PC-3 (cell line): ENCODE results near the gene RNASET2. TPM values are rescaled to one million over a fixed set of nuclear protein-coding genes. Genes with fewer than 3 reads are reported as not detected.

Source experiments
- ATAC-seq: fragments of 200-7000 bp; cut with Tn5 transposase; 2 replicates; pipeline ENCODE4 v1.9.1; 2020; ENCODE audit warnings: mild to moderate bottlenecking, moderate library complexity
- BruUV-seq: library from RNA; stranded (reverse); fragments of 400-500 nt; replicated peaks from 2 replicates; lab custom pipeline; 2021; lab: Mats Ljungman, UMichigan
- CTCF ChIA-PET: fragments of 300-600 bp; sonication (Branson Sonifier 250); formaldehyde crosslinking; loops from one replicate; lab custom pipeline; 2022; ENCODE audit warnings: antibody characterized with exemption; lab: Charles Lee
- POLR2A ChIA-PET: fragments of 300-600 bp; sonication (Branson Sonifier 250); formaldehyde crosslinking; loops from one replicate; lab custom pipeline; 2022; ENCODE audit warnings: antibody characterized with exemption; ENCODE audit not compliant: unreplicated experiment; lab: Charles Lee
- DNase-seq: peaks from one replicate; pipeline ENCODE4 v3.0.0-alpha.2; 2015
- H2AFZ ChIP-seq: fragments of 300-600 bp; sonication (generic); 2 replicates; pipeline ENCODE4 v1.6.0; 2016; ENCODE audit warnings: antibody characterized with exemption, low read length
- H3F3A ChIP-seq: fragments of 300-600 bp; sonication (generic); one replicate; pipeline ENCODE4 v1.6.0; 2017; ENCODE audit warnings: antibody characterized with exemption, low read length, control low read depth, mild to moderate bottlenecking; ENCODE audit not compliant: unreplicated experiment
- H3K27ac ChIP-seq: fragments of 300-600 bp; sonication (generic); 2 replicates; pipeline ENCODE4 v1.5.1; 2016; ENCODE audit warnings: mild to moderate bottlenecking, low read length
- H3K27me3 ChIP-seq: fragments of 300-600 bp; sonication (generic); 2 replicates; pipeline ENCODE4 v1.6.1; 2016; ENCODE audit warnings: low read length, mixed read lengths
- H3K36me3 ChIP-seq: fragments of 300-600 bp; sonication (generic); 2 replicates; pipeline ENCODE4 v1.6.1; 2016; ENCODE audit warnings: low read depth, mixed run types, low read length, mixed read lengths
- H3K4me1 ChIP-seq: fragments of 300-600 bp; sonication (generic); 2 replicates; pipeline ENCODE4 v1.5.1; 2016; ENCODE audit warnings: low read length; ENCODE audit not compliant: insufficient read depth
- H3K4me2 ChIP-seq: fragments of 300-600 bp; sonication (generic); 2 replicates; pipeline ENCODE4 v1.6.0; 2016; ENCODE audit warnings: low read length
- H3K4me3 ChIP-seq: fragments of 300-600 bp; sonication (generic); 2 replicates; pipeline ENCODE4 v1.5.1; 2016; ENCODE audit warnings: mild to moderate bottlenecking, low read length, mixed read lengths
- H3K79me2 ChIP-seq: fragments of 300-600 bp; sonication (generic); 2 replicates; pipeline ENCODE4 v1.6.1; 2017; ENCODE audit warnings: low read length, mixed read lengths
- H3K9ac ChIP-seq: fragments of 300-600 bp; sonication (generic); 2 replicates; pipeline ENCODE4 v1.6.0; 2016; ENCODE audit warnings: mild to moderate bottlenecking, low read length
- H3K9me2 ChIP-seq: fragments of 300-600 bp; sonication (generic); replicated peaks from 2 replicates; pipeline ENCODE4 v1.6.1; 2016; ENCODE audit warnings: mixed run types, low read length, mixed read lengths
- H3K9me3 ChIP-seq: fragments of 300-600 bp; sonication (generic); 2 replicates; pipeline ENCODE4 v1.6.1; 2016; ENCODE audit warnings: low read length, mixed read lengths
- H4K20me1 ChIP-seq: fragments of 300-600 bp; sonication (generic); 2 replicates; pipeline ENCODE4 v1.6.1; 2016; ENCODE audit warnings: low read length, mixed read lengths
- CTCF ChIP-seq: fragments of 300-600 bp; sonication (generic); conservative IDR thresholded peaks from 2 replicates; pipeline ENCODE4 v1.5.1; 2017; ENCODE audit warnings: antibody characterized with exemption, low read depth, mild to moderate bottlenecking, low read length
- EZH2 ChIP-seq: fragments of 300-600 bp; sonication (generic); IDR thresholded peaks from one replicate; pipeline ENCODE4 v1.6.1; 2017; ENCODE audit warnings: antibody characterized with exemption, mild to moderate bottlenecking, low read length; ENCODE audit not compliant: unreplicated experiment
- EZH2phosphoT487 ChIP-seq: fragments of 300-600 bp; sonication (generic); IDR thresholded peaks from 2 replicates; pipeline ENCODE4 v1.6.1; 2018; ENCODE audit warnings: mild to moderate bottlenecking, antibody characterized with exemption, low read length, borderline replicate concordance
- intact Hi-C: fragments of 100-400 bp; cut with micrococcal nuclease; formaldehyde crosslinking; loops from 2 replicates; pipeline ENCODE4 v1.9.0; 2023
- total RNA-seq: library from RNA; depleted of rRNA; stranded (reverse); fragments of >200 nt; gene quantifications from 2 replicates; pipeline ENCODE4 v1.2.3, GENCODE V29; 2014

Gene RNASET2
- total RNA-seq, 1 experiment from 2014 or later = 51.8 TPM

GRCh38 chr6:166957087-166957804, 896 bp upstream of the RNASET2 start:
- intact Hi-C loops = loop anchor here (2.0 to 10.0 kb wide), 2 partner anchors 42 to 332 kb away; partner anchors contain the start of genes CEP43 and RPS6KA2
- H4K20me1 ChIP-seq = no peaks in the 10 kb centered on the region
- H3K9ac ChIP-seq = peak overlapping the region; percentile 71
- peak; percentile 14 for ATAC-seq
- H2AFZ ChIP-seq = peak overlapping the region; percentile 97
- H3F3A ChIP-seq = no peaks in the 10 kb centered on the region
- H3K9me2 ChIP-seq = no peaks in the 10 kb centered on the region
- peaks cover 7% of the 10 kb centered on the region for H3K4me1 ChIP-seq
- peak overlapping the region; percentile 85 for H3K4me3 ChIP-seq
- H3K36me3 ChIP-seq = no peaks in the 10 kb centered on the region
- H3K27me3 ChIP-seq = no peaks in the 10 kb centered on the region
- no peaks in the 10 kb centered on the region for H3K9me3 ChIP-seq
- no TSS peak for BruUV-seq
- CTCF ChIA-PET = no interaction called here
- POLR2A ChIA-PET = interaction anchor here (0.6 kb wide), 1 partner anchor 220 kb away, joined by 4 read pairs; no protein-coding TSS in a partner anchor
- peak overlapping the region; percentile 97 for H3K4me2 ChIP-seq
- no peak overlapping the region for H3K27ac ChIP-seq
- H3K79me2 ChIP-seq = 0 out of 2 replicates have a peak, but pooled peaks cover 6% of the 10 kb centered on the region
- no peak for TF ChIP-seq EZH2
- TF ChIP-seq CTCF = no peak
- no peak for TF ChIP-seq EZH2phosphoT487
- no peak for DNase-seq

- no peaks in the 10 kb centered on the region for H3K27me3 ChIP-seq
- intact Hi-C loops = loop anchor here (2.0 to 10.0 kb wide), 2 partner anchors 43 to 331 kb away; partner anchors contain the start of genes CEP43 and RPS6KA2
- H3K9ac ChIP-seq = peak overlapping the region; percentile 56
- BruUV-seq = no TSS peak
- ChIA-PET POLR2A (interaction anchor here (0.6 kb wide), 1 partner anchor 28 kb away, joined by 5 read pairs; no protein-coding TSS in a partner anchor), CTCF (interaction anchor here (0.6 to 1.0 kb wide), 2 partner anchors 23 to 34 kb away, joined by 3 read pairs; no protein-coding TSS in a partner anchor)
- H3K4me2 ChIP-seq = peak overlapping the region; percentile 97
- H3K9me3 ChIP-seq = no peaks in the 10 kb centered on the region
- H2AFZ ChIP-seq = peak overlapping the region; percentile 97
- H4K20me1 ChIP-seq = no peaks in the 10 kb centered on the region
- H3K27ac ChIP-seq = no peak overlapping the region
- DNase-seq (peak; percentile 22), ATAC-seq (peak; percentile 51)
- H3K79me2 ChIP-seq = 0 out of 2 replicates have a peak, but pooled peaks cover 6% of the 10 kb centered on the region
- no peak for TF ChIP-seq CTCF
- TF ChIP-seq EZH2phosphoT487 = no peak
- no peak for TF ChIP-seq EZH2
- H3K4me1 ChIP-seq = peaks cover 7% of the 10 kb centered on the region
- no peaks in the 10 kb centered on the region for H3F3A ChIP-seq
- no peaks in the 10 kb centered on the region for H3K9me2 ChIP-seq
- H3K36me3 ChIP-seq = no peaks in the 10 kb centered on the region
- peak overlapping the region; percentile 85 for H3K4me3 ChIP-seq
Measured at GRCh38 chr6:166955865-166956443, 396 bp downstream of the RNASET2 start.
